PFSK-1 (cell line): ENCODE data around the gene GAB3.

Source experiments
- FOXP2 ChIP-seq: optimal IDR thresholded peaks from 2 replicates; pipeline ENCODE3; 2011; ENCODE audit warnings: borderline replicate concordance, control low read depth, inconsistent platforms; ENCODE audit not compliant: insufficient read depth; ENCODE audit errors: extremely low read length, extremely low read depth
- POLR2AphosphoS5 ChIP-seq: IDR thresholded peaks from 2 replicates; pipeline ENCODE4 v1.6.1; 2012; ENCODE audit warnings: low read depth, mild to moderate bottlenecking, control low read depth, low read length, moderate library complexity
- SIN3A ChIP-seq: IDR thresholded peaks from 2 replicates; pipeline ENCODE4 v1.6.1; 2012; ENCODE audit warnings: mild to moderate bottlenecking, low read length, moderate library complexity, borderline replicate concordance; ENCODE audit not compliant: insufficient read depth
- TAF1 ChIP-seq: IDR thresholded peaks from 2 replicates; pipeline ENCODE4 v1.6.1; 2012; ENCODE audit warnings: low read length, control low read depth, borderline replicate concordance; ENCODE audit not compliant: insufficient read depth
- TF ChIP-seq, protein P1 (sequence below), 2 experiments: IDR thresholded peaks; 2 replicates each; pipeline versions ENCODE4 v1.6.1 to v1.8.0; 2011 to 2012; ENCODE audit warnings: low read depth in 2 of 2, low read length in 2 of 2, control low read depth in 1 of 2, inconsistent platforms in 1 of 2, mild to moderate bottlenecking in 1 of 2, moderate library complexity in 1 of 2; ENCODE audit not compliant: insufficient read depth in 1 of 2

The GAB3 gene

DNA sequence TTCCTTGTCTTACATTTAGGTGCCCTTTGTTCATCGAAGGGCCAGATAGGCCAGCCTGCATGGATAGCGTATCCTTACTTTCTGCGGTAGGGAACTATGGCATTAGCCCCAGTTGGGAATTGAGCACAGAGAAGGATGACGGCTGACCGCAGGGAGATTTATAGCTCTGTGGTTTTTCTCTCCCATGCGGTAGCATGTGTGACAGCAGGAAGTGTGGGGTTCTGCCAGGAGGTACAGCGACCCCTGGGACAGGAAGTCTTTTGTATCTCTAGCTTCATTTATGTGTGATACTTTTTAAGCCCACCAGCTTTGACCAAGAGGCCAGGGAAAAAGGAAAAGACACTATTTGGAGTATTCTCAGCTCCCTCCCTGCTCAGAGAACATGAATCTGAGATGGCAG, 33.1 kb downstream of the GAB3 start:
- TF ChIP-seq TAF1 (no peak), SIN3A (no peak), FOXP2 (no peak), POLR2AphosphoS5 (no peak)
- TF ChIP-seq, protein P1, sequence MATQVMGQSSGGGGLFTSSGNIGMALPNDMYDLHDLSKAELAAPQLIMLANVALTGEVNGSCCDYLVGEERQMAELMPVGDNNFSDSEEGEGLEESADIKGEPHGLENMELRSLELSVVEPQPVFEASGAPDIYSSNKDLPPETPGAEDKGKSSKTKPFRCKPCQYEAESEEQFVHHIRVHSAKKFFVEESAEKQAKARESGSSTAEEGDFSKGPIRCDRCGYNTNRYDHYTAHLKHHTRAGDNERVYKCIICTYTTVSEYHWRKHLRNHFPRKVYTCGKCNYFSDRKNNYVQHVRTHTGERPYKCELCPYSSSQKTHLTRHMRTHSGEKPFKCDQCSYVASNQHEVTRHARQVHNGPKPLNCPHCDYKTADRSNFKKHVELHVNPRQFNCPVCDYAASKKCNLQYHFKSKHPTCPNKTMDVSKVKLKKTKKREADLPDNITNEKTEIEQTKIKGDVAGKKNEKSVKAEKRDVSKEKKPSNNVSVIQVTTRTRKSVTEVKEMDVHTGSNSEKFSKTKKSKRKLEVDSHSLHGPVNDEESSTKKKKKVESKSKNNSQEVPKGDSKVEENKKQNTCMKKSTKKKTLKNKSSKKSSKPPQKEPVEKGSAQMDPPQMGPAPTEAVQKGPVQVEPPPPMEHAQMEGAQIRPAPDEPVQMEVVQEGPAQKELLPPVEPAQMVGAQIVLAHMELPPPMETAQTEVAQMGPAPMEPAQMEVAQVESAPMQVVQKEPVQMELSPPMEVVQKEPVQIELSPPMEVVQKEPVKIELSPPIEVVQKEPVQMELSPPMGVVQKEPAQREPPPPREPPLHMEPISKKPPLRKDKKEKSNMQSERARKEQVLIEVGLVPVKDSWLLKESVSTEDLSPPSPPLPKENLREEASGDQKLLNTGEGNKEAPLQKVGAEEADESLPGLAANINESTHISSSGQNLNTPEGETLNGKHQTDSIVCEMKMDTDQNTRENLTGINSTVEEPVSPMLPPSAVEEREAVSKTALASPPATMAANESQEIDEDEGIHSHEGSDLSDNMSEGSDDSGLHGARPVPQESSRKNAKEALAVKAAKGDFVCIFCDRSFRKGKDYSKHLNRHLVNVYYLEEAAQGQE (IDR thresholded peaks at IDR 0.05; ENCODE audit: insufficient read depth in 1 of 2, low read depth in 2 of 2, low read length in 2 of 2), result no peak

DNA sequence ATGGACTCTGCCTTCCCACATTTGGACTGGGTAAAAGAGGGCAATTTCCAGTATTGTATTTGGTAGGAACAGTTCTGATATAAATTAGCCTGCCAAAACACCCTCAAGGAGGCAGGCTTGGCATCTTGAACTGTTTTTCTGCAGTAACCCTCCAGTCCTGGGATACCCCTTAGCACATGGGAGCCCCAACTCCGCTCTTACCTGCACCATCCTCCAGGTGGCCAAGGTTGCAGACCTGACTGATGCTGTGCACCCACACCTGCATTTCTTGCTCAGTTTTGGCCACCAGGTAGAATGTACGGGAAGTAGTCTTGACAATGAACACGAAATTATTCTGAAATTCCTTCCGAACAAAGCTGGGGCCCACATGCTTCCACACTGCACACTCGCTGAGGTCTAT, 35.1 kb downstream of the GAB3 start:
- TF ChIP-seq TAF1, result no peak
- no peak for TF ChIP-seq FOXP2
- TF ChIP-seq, protein P1 (IDR thresholded peaks at IDR 0.05; ENCODE audit: insufficient read depth in 1 of 2, low read depth in 2 of 2, low read length in 2 of 2), result no peak
- no peak for TF ChIP-seq SIN3A
- no peak for TF ChIP-seq POLR2AphosphoS5

DNA sequence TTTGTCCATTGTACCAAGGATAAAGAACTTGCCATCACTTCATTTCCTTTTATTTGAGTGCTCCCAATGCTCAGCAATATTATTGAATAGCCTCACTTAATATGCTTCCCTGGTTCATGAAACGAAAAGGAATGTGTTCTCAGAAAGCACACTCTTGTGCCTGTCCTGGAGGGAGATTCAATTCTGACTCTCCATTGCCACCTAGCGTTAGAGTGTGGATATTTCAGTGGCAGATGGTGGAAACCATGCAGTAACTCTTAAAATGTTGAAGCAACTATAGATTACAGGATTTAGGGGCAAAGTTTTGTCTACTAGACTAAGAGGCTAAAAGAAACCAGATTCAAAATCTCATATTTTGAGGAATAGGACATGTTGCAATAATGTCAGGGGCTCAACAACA, 36.0 kb downstream of the GAB3 start:
- TF ChIP-seq FOXP2 (no peak), TAF1 (no peak), POLR2AphosphoS5 (no peak)
- TF ChIP-seq, protein P1 (IDR thresholded peaks at IDR 0.05; ENCODE audit: insufficient read depth in 1 of 2, low read depth in 2 of 2, low read length in 2 of 2), result no peak

DNA sequence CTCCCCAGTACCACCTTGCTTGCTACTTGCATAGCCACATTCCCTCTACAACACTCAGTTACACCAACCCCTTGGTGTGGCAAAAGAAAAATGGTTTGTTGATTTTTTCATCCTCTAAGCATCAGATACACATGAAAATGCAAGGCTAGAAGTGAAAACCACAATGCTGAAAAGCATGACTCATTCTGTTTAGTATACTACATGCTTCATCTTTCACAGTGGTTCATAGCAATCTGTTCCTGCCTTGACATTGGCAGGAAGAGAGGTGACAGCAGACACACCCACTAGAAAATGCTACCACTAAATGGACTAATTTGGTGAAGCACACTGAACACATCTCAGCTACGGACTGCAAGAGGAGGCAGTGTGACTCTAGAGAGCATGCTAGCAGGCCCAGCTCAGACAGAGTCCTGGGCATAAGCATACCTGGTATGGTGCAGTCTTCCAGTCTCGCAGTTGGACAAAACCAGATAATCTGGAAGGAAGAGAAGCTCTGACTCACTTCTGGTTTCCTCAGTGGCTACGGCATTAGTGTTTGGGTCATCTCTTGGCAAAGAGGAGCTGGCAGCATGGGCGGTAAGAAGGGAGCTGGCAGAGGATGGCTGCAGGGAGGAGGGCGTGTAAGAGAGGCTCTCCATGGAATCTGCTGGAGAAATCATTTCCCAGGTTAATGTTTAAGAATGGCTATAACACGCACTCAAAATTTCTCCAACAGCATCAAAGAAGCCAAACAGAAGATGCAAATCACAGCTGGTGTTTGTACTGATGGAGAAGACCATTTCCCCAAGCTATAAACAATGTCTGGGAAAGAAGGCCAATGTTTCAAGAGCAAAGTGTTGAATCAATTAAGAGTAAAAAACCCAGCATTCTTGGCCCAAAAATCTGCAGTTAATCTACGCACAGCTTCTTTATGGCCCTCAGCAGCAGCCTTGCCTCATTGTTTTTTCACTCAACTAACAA, 37.8 kb downstream of the GAB3 start:
- TF ChIP-seq FOXP2, result no peak
- TF ChIP-seq POLR2AphosphoS5, result no peak
- TF ChIP-seq TAF1, result no peak
- no peak for TF ChIP-seq SIN3A
- TF ChIP-seq, protein P1 (IDR thresholded peaks at IDR 0.05; ENCODE audit: insufficient read depth in 1 of 2, low read depth in 2 of 2, low read length in 2 of 2), result no peak
